Subcutaneous abdominal adipose tissue (tissue), 5 donors: ENCODE data around the gene SPATA7.

ENCODE experiments used
- H3K27ac ChIP-seq: one replicate; pipeline ENCODE4 v1.7.0; 2013; ENCODE audit warnings: low read depth, mild to moderate bottlenecking, inconsistent platforms, low read length, moderate library complexity
- H3K27me3 ChIP-seq, 5 donors: one replicate each; pipeline ENCODE4 v1.7.0; 2013; ENCODE audit warnings: low read length in 5 of 5, inconsistent platforms in 1 of 5; ENCODE audit not compliant: control insufficient read depth in 5 of 5, insufficient read depth in 4 of 5
- H3K36me3 ChIP-seq, 5 donors: one replicate each; pipeline ENCODE4 v1.7.0; 2013; ENCODE audit warnings: low read length in 5 of 5; ENCODE audit not compliant: control insufficient read depth in 5 of 5, insufficient read depth in 5 of 5
- H3K4me1 ChIP-seq, 5 donors: one replicate each; pipeline ENCODE4 v1.7.0; 2013; ENCODE audit warnings: low read length in 5 of 5, mild to moderate bottlenecking in 3 of 5, moderate library complexity in 1 of 5; ENCODE audit not compliant: control insufficient read depth in 5 of 5, insufficient read depth in 5 of 5
- H3K4me3 ChIP-seq, 5 donors: one replicate each; pipeline ENCODE4 v1.7.0; 2013; ENCODE audit warnings: low read length in 5 of 5, low read depth in 1 of 5
- H3K9ac ChIP-seq, 5 donors: one replicate each; pipeline ENCODE4 v1.7.0; 2013; ENCODE audit warnings: low read length in 5 of 5, mild to moderate bottlenecking in 4 of 5, moderate library complexity in 3 of 5
- H3K9me3 ChIP-seq, 5 donors: one replicate each; pipeline ENCODE4 v1.7.0; 2013; ENCODE audit warnings: low read length in 5 of 5; ENCODE audit not compliant: control insufficient read depth in 5 of 5
- donor health status: healthy.
- donor health status: healthy.
- donor health status: healthy.
- donor health status: healthy.
- donor health status: healthy.

SPATA7 gene

GRCh38 chr14:88417594-88417993 is 32.1 kb downstream of the SPATA7 start:
- Histone ChIP-seq H3K9me3 (peaks cover 6 to 22% (median 14%) of the 10 kb centered on the region in 5 donors), H3K4me1 (peaks cover 0 to 4% (median 0%) of the 10 kb centered on the region in 5 donors), H3K27me3 (no peaks in the 10 kb centered on the region), H3K4me3 (no peak overlapping the region), H3K36me3 (peaks cover 7 to 23% (median 16%) of the 10 kb centered on the region in 5 donors), H3K27ac (no peak overlapping the region), H3K9ac (no peak overlapping the region)

DNA sequence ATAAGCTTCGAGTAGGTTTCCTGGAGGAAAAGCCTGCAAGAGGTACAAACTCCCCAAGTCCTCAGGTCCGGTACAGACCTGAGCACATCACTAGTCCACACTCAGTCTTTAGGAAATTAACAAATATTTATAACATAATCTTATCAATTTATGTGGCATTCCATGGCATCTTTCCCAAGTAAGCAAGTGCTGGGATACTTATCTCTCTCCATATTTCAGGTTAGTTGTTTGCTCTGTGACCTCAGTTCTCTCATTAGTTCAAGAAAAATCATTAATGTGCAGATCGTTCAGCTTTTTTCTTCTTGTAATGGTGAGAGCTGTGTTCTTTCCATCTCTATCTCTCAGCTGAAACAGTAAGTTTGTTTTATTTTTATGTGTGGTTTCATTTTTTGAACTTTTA is 34.7 kb downstream of the SPATA7 start:
- H3K4me1 ChIP-seq: peaks cover 0 to 4% (median 0%) of the 10 kb centered on the region in 5 donors
- H3K4me3 ChIP-seq: no peak overlapping the region

GRCh38 chr14:88421286-88421685 is 35.8 kb downstream of the SPATA7 start:
- peaks cover 2 to 20% (median 12%) of the 10 kb centered on the region in 5 donors for H3K36me3 ChIP-seq
- H3K9ac ChIP-seq: no peak overlapping the region
- H3K4me1 ChIP-seq: peaks cover 0 to 4% (median 0%) of the 10 kb centered on the region in 5 donors
- H3K27ac ChIP-seq: no peak overlapping the region
- peaks cover 0 to 13% (median 9%) of the 10 kb centered on the region in 5 donors for H3K9me3 ChIP-seq
- no peak overlapping the region for H3K4me3 ChIP-seq
- H3K27me3 ChIP-seq: no peaks in the 10 kb centered on the region

More for the DNA sequence above, 34.7 kb downstream of the SPATA7 start:
- peaks cover 6 to 20% (median 14%) of the 10 kb centered on the region in 5 donors for H3K9me3 ChIP-seq
- H3K27me3 ChIP-seq: no peaks in the 10 kb centered on the region
- H3K36me3 ChIP-seq: peaks cover 7 to 23% (median 16%) of the 10 kb centered on the region in 5 donors
- H3K9ac ChIP-seq: no peak overlapping the region
- H3K27ac ChIP-seq: no peak overlapping the region

GRCh38 chr14:88422047-88422446 is 36.6 kb downstream of the SPATA7 start:
- Histone ChIP-seq H3K36me3 (peaks cover 2 to 18% (median 8%) of the 10 kb centered on the region in 5 donors), H3K9me3 (peaks cover 0 to 13% (median 9%) of the 10 kb centered on the region in 5 donors), H3K4me1 (peaks cover 0 to 9% (median 5%) of the 10 kb centered on the region in 5 donors), H3K27ac (no peak overlapping the region), H3K27me3 (no peaks in the 10 kb centered on the region), H3K4me3 (no peak overlapping the region), H3K9ac (no peak overlapping the region)

DNA sequence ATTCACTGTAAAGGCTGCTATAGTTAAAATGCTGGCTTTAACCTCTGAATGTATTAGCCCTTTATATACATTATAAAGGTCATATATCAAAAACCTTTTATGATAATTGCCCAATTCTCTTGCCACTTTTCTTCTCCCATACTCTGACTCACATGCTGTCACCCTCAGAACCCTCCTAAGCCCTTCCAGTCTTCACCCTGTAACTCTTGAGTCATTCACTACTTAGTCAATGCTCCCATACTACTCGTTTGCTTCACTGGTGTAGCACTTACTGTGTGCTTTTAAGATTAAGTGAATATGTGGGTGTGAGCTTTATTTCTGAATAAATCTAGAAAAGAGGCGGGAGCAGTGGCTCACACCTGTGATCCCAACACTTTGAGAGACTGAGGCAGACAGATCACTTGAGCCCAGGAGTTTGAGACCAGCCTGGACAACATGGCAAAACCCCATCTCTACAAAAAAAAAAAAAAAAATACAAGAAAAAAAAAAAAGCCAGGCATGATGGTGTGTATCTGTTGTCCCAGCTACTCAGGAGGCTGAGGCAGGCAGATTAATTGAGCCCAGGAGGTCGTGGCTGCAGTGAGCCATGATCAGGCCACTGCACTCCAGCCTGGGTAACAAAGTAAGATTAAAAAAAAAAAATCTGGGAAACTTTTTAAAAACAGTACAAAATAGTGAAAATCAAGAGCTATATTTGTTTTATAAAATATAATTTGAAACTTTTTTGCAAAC is 37.6 kb downstream of the SPATA7 start:
- H3K9me3 ChIP-seq: peaks cover 0 to 6% (median 2%) of the 10 kb centered on the region in 5 donors
- no peaks in the 10 kb centered on the region for H3K27me3 ChIP-seq
- H3K36me3 ChIP-seq: peaks cover 1 to 12% (median 3%) of the 10 kb centered on the region in 5 donors
- H3K4me1 ChIP-seq: peaks cover 0 to 17% (median 5%) of the 10 kb centered on the region in 5 donors
- H3K27ac ChIP-seq: no peak overlapping the region
- H3K9ac ChIP-seq: no peak overlapping the region
- H3K4me3 ChIP-seq: no peak overlapping the region

GRCh38 chr14:88424573-88424972 is 39.1 kb downstream of the SPATA7 start:
- H3K27me3 ChIP-seq: no peaks in the 10 kb centered on the region
- H3K4me1 ChIP-seq: peaks cover 0 to 20% (median 5%) of the 10 kb centered on the region in 5 donors
- H3K9me3 ChIP-seq: no peaks in the 10 kb centered on the region
- peaks cover 2 to 9% (median 5%) of the 10 kb centered on the region in 5 donors for H3K36me3 ChIP-seq
- H3K27ac ChIP-seq: no peak overlapping the region
- H3K4me3 ChIP-seq: no peak overlapping the region
- no peak overlapping the region for H3K9ac ChIP-seq

GRCh38 chr14:88426271-88426670 is 40.8 kb downstream of the SPATA7 start:
- Histone ChIP-seq H3K36me3 (peaks cover 0 to 12% (median 5%) of the 10 kb centered on the region in 5 donors), H3K9me3 (no peaks in the 10 kb centered on the region), H3K4me3 (peak overlapping the region; percentile 16 to 58 (median 51)), H3K27me3 (no peaks in the 10 kb centered on the region), H3K27ac (peak overlapping the region; percentile 71), H3K9ac (peak overlapping the region in 3 of 5 donors; percentile 7 to 44 (median 32)), H3K4me1 (peaks cover 0 to 17% (median 5%) of the 10 kb centered on the region in 5 donors)

GRCh38 chr14:88430976-88431375 is 45.5 kb downstream of the SPATA7 start:
- H3K27ac ChIP-seq: no peak overlapping the region
- H3K36me3 ChIP-seq: peaks cover 3 to 33% (median 14%) of the 10 kb centered on the region in 5 donors
- peaks cover 0 to 16% (median 5%) of the 10 kb centered on the region in 5 donors for H3K4me1 ChIP-seq
- H3K27me3 ChIP-seq: no peaks in the 10 kb centered on the region
- no peaks in the 10 kb centered on the region for H3K9me3 ChIP-seq
- H3K9ac ChIP-seq: no peak overlapping the region
- no peak overlapping the region for H3K4me3 ChIP-seq

DNA sequence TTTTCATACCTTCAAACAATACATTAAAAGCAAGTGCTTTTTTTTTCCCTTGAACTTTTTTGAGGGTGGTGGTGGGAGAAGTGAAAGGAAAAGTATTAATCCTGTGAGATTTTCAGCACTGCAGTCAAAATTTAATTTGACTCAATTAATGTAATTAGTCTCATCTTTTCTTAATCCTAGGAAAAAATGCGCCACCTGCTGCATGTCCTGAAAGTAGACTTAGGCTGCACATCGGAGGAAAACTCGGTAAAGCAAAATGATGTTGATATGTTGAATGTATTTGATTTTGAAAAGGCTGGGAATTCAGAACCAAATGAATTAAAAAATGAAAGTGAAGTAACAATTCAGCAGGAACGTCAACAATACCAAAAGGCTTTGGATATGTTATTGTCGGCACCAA is 52.2 kb downstream of the SPATA7 start:
- no peaks in the 10 kb centered on the region for H3K27me3 ChIP-seq
- no peak overlapping the region for H3K27ac ChIP-seq
- peaks cover 14 to 48% (median 40%) of the 10 kb centered on the region in 5 donors for H3K36me3 ChIP-seq
- H3K9me3 ChIP-seq: no peaks in the 10 kb centered on the region
- no peak overlapping the region for H3K9ac ChIP-seq
- H3K4me1 ChIP-seq: no peaks in the 10 kb centered on the region
- H3K4me3 ChIP-seq: no peak overlapping the region

DNA sequence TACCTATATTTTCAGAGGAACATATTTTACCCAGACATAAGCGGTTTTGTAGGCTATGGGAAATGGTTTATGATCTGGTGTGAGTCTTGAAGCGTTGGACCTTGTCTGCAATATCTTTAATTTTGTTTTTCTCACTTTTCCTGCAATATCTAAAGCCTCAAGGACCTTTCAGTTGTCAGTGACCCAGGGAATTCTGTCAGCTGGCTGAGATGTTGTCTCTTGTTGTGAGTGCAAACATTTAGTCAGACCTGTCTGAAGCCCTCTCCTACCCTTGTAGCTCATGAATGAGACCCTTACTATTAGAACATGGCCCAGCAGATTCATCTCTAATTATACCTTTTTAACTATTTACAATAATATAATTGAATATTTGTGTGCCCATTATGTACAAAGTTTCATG is 53.6 kb downstream of the SPATA7 start:
- H3K9ac ChIP-seq: no peak overlapping the region
- peaks cover 14 to 42% (median 34%) of the 10 kb centered on the region in 5 donors for H3K36me3 ChIP-seq
- H3K27me3 ChIP-seq: no peaks in the 10 kb centered on the region
- no peak overlapping the region for H3K4me3 ChIP-seq
- no peak overlapping the region for H3K27ac ChIP-seq
- no peaks in the 10 kb centered on the region for H3K9me3 ChIP-seq
- H3K4me1 ChIP-seq: no peaks in the 10 kb centered on the region
